ENCODE measurements around the gene KBTBD8.

GRCh38 chr3:67011414-67012131, 13.5 kb downstream of the KBTBD8 start:
- no peak for TF ChIP-seq CTCF (IDR thresholded peaks at IDR 0.05)
- TF ChIP-seq POLR2A (IDR thresholded peaks at IDR 0.05), result no peak
